Measurements from ENCODE around the gene ARAF. TPM values are rescaled to one million over a fixed set of nuclear protein-coding genes. Genes with fewer than 3 reads are reported as not detected.

ARAF gene
- total and polyA plus RNA-seq, 2 of the 4 experiments (the other 2 are of a cell fraction): 9.1 to 52.2 TPM

- no peak for TF ChIP-seq RCOR1 (IDR thresholded peaks at IDR 0.05; ENCODE audit: insufficient replicate concordance, low read length)
Observed at GRCh38 chrX:47587906-47588735, 27.1 kb downstream of the ARAF start (continued).

GRCh38 chrX:47590984-47591383, 30.0 kb downstream of the ARAF start:
- Histone ChIP-seq H2BK20ac (ENCODE audit: low read depth, low read length) (no peak overlapping the region), H3K14ac (replicated peaks; ENCODE audit: low read depth, low read length) (no peak overlapping the region), H3K9me3 (ENCODE audit: control insufficient read depth, insufficient read depth, low read length) (no peaks in the 10 kb centered on the region), H3K4ac (ENCODE audit: low read depth, low read length) (no peak overlapping the region), H3K27me3 (ENCODE audit: control insufficient read depth, insufficient read depth, low read length) (no peaks in the 10 kb centered on the region), H3K36me3 (ENCODE audit: control insufficient read depth, insufficient read depth, low read length) (peaks cover 8% of the 10 kb centered on the region; the same call in 1 of the 2 replicates), H2AK9ac (replicated peaks; ENCODE audit: low read depth, low read length, poor library complexity) (no peak overlapping the region), H3K27ac (ENCODE audit: insufficient read depth, low read length) (no peak overlapping the region), H2AK5ac (ENCODE audit: low read depth, low read length) (no peak overlapping the region), H3K9ac (ENCODE audit: low read depth, low read length) (no peak overlapping the region), H3K4me1 (ENCODE audit: control insufficient read depth, insufficient read depth, low read length) (peaks cover 6% of the 10 kb centered on the region), H3K18ac (ENCODE audit: low read depth, low read length) (no peak overlapping the region), H4K8ac (ENCODE audit: low read depth in 2 of 2, low read length in 2 of 2) (no peak overlapping the region), H3K56ac (ENCODE audit: extremely low read depth, insufficient read depth, low read length) (no peak overlapping the region), H3K79me1 (ENCODE audit: low read depth in 1 of 2, low read length in 2 of 2) (no peaks in the 10 kb centered on the region), H3K23ac (ENCODE audit: low read depth, low read length) (no peak overlapping the region), H3K4me3 (ENCODE audit: insufficient read depth, low read depth, low read length) (no peak overlapping the region), H2BK15ac (ENCODE audit: low read depth, low read length) (no peak overlapping the region), H3K4me2 (ENCODE audit: low read depth, low read length) (no peak overlapping the region), H4K91ac (ENCODE audit: insufficient read depth, low read depth, low read length) (no peak overlapping the region), H3K9me1 (ENCODE audit: insufficient read depth, low read length) (no peaks in the 10 kb centered on the region; the same call in 1 of the 2 replicates), H2AFZ (replicated peaks; ENCODE audit: low read length, poor library complexity) (no peak overlapping the region), H4K20me1 (ENCODE audit: insufficient read depth, low read length) (peaks cover 5% of the 10 kb centered on the region), H2BK120ac (ENCODE audit: low read depth, low read length) (no peak overlapping the region), H4K5ac (ENCODE audit: low read depth, low read length) (no peak overlapping the region), H2BK5ac (ENCODE audit: low read depth, low read length, poor library complexity, severe bottlenecking) (no peak overlapping the region)
- no peak for TF ChIP-seq NFE2L2 (IDR thresholded peaks at IDR 0.05; ENCODE audit: low read depth, low read length)
- in situ Hi-C loops (cut with MboI; ENCODE audit: low sequenced_read_pairs): no loop called here
- dilution Hi-C loops (cut with HindIII; ENCODE audit: low sequenced_read_pairs, unreplicated experiment): no loop called here
- intact Hi-C loops (cut with micrococcal nuclease): no loop called here
- WGBS, 2 experiments (ENCODE audit: extremely low coverage in 2 of 2, insufficient read length in 1 of 2): no CpG with 5 or more reads among the region's 5 CpGs
- DNase-seq: no peak
- POLR2A ChIA-PET (ENCODE audit: unreplicated experiment): no interaction called here
- no peak for ATAC-seq (ENCODE audit: low read depth)
- CTCF ChIA-PET: no interaction called here
- no TSS peak for BruUV-seq (replicated peaks)
